Neural progenitor cell (in vitro differentiated cells): Measurements from ENCODE around the gene DPYD. TPM values are rescaled to one million over a fixed set of nuclear protein-coding genes. Genes with fewer than 3 reads are reported as not detected.

Source experiments
- DNase-seq: peaks from one replicate; pipeline ENCODE4 v3.0.0-alpha.2; 2016; ENCODE audit warnings: low spot score
- H2AFZ ChIP-seq: fragments of 200-600 bp; sonication (generic); replicated peaks from 2 replicates; pipeline ENCODE4 v1.6.1; 2016; ENCODE audit warnings: antibody characterized with exemption
- H3F3A ChIP-seq: fragments of 200-600 bp; sonication (generic); 2 replicates; pipeline ENCODE4 v1.6.1; 2016; ENCODE audit warnings: antibody characterized with exemption, low read depth
- H3K27ac ChIP-seq: fragments of 200-600 bp; sonication (generic); 2 replicates; pipeline ENCODE4 v1.5.1; 2016; ENCODE audit warnings: mild to moderate bottlenecking
- H3K27me3 ChIP-seq: fragments of 200-600 bp; sonication (generic); 2 replicates; pipeline ENCODE4 v1.6.1; 2016; ENCODE audit warnings: mild to moderate bottlenecking, moderate library complexity
- H3K36me3 ChIP-seq: fragments of 200-600 bp; sonication (generic); 2 replicates; pipeline ENCODE4 v1.5.1; 2016
- H3K4me1 ChIP-seq: fragments of 200-600 bp; sonication (generic); 2 replicates; pipeline ENCODE4 v1.6.1; 2016; ENCODE audit warnings: mixed run types
- H3K4me2 ChIP-seq: fragments of 200-600 bp; sonication (generic); 2 replicates; pipeline ENCODE4 v1.6.1; 2016
- H3K4me3 ChIP-seq: fragments of 200-600 bp; sonication (generic); 2 replicates; pipeline ENCODE4 v1.5.1; 2016
- H3K79me2 ChIP-seq: fragments of 200-600 bp; sonication (generic); 2 replicates; pipeline ENCODE4 v1.6.1; 2016; ENCODE audit warnings: low read depth
- H3K9ac ChIP-seq: fragments of 200-600 bp; sonication (generic); 2 replicates; pipeline ENCODE4 v1.6.1; 2016
- H3K9me3 ChIP-seq: fragments of 200-600 bp; sonication (generic); 2 replicates; pipeline ENCODE4 v1.5.1; 2016; ENCODE audit warnings: low read depth
- H4K20me1 ChIP-seq: fragments of 200-600 bp; sonication (generic); 2 replicates; pipeline ENCODE4 v1.6.1; 2016; ENCODE audit warnings: low read depth
- H3K27ac Mint-ChIP-seq: 3 replicates; pipeline ENCODE4 v1.8.0; 2021; ENCODE audit warnings: mixed read lengths
- H3K27me3 Mint-ChIP-seq: 2 replicates; pipeline ENCODE4 v1.8.0; 2022; ENCODE audit warnings: low read depth, mild to moderate bottlenecking, inconsistent platforms, moderate library complexity, mixed read lengths; ENCODE audit not compliant: insufficient read depth
- H3K36me3 Mint-ChIP-seq: 3 replicates; pipeline ENCODE4 v1.8.0; 2021; ENCODE audit warnings: mixed read lengths
- H3K4me1 Mint-ChIP-seq: 3 replicates; pipeline ENCODE4 v1.8.0; 2021; ENCODE audit warnings: mixed read lengths
- H3K4me3 Mint-ChIP-seq: 3 replicates; pipeline ENCODE4 v1.8.0; 2021; ENCODE audit warnings: mild to moderate bottlenecking, moderate library complexity, mixed read lengths
- H3K9me3 Mint-ChIP-seq: 3 replicates; pipeline ENCODE4 v1.8.0; 2020; ENCODE audit warnings: mixed read lengths
- EZH2 ChIP-seq: fragments of 200-600 bp; sonication (generic); IDR thresholded peaks from 2 replicates; pipeline ENCODE4 v1.6.1; 2017; ENCODE audit warnings: antibody characterized with exemption, mild to moderate bottlenecking, moderate library complexity
- EZH2phosphoT487 ChIP-seq: fragments of 200-600 bp; sonication (generic); IDR thresholded peaks from 2 replicates; pipeline ENCODE4 v1.6.1; 2017; ENCODE audit warnings: antibody characterized with exemption
- total RNA-seq: library from RNA; depleted of rRNA; stranded (reverse); fragments of >200 nt; gene quantifications from 2 replicates; pipeline ENCODE4 v1.2.3, GENCODE V29; 2015; ENCODE audit warnings: low replicate concordance
- TF ChIP-seq, protein P1 (sequence below): fragments of 200-600 bp; sonication (generic); IDR thresholded peaks from 2 replicates; pipeline ENCODE4 v1.5.1; 2017; ENCODE audit warnings: antibody characterized with exemption, mild to moderate bottlenecking

Gene DPYD
- total RNA-seq, 1 donor from 2014 or later = 0.43 TPM

DNA sequence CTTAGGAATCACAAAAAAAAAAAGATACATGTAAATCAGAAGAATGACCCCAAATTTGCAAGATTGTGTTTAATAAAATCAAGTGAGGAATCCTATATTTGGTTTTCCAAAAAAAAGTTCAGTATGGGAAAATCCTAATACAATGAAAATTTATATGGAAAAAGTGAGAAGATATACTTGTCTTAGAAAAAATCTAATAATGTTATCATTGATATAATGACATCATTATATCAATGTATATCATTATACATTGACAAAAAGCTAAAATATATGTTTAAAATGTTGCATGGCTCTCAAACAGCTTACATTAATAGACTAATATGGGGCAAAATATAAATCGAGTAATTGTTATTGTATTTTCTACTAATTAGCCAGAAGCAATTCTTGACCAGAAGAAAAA, 37.0 kb downstream of the DPYD start:
- Mint-ChIP-seq H3K4me1 (no peaks in the 10 kb centered on the region), H3K9me3 (peaks cover 7% of the 10 kb centered on the region), H3K27ac (no peak overlapping the region), H3K4me3 (no peak overlapping the region), H3K36me3 (no peaks in the 10 kb centered on the region), H3K27me3 (no peaks in the 10 kb centered on the region)
- H3K27me3 ChIP-seq = no peaks in the 10 kb centered on the region
- H3K4me2 ChIP-seq = no peak overlapping the region
- H3K4me3 ChIP-seq = no peak overlapping the region
- H2AFZ ChIP-seq = no peak overlapping the region
- TF ChIP-seq, protein P1, sequence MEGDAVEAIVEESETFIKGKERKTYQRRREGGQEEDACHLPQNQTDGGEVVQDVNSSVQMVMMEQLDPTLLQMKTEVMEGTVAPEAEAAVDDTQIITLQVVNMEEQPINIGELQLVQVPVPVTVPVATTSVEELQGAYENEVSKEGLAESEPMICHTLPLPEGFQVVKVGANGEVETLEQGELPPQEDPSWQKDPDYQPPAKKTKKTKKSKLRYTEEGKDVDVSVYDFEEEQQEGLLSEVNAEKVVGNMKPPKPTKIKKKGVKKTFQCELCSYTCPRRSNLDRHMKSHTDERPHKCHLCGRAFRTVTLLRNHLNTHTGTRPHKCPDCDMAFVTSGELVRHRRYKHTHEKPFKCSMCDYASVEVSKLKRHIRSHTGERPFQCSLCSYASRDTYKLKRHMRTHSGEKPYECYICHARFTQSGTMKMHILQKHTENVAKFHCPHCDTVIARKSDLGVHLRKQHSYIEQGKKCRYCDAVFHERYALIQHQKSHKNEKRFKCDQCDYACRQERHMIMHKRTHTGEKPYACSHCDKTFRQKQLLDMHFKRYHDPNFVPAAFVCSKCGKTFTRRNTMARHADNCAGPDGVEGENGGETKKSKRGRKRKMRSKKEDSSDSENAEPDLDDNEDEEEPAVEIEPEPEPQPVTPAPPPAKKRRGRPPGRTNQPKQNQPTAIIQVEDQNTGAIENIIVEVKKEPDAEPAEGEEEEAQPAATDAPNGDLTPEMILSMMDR = no peak
- no peak for TF ChIP-seq EZH2
- TF ChIP-seq EZH2phosphoT487 = no peak
- no peak overlapping the region for H3K27ac ChIP-seq
- no peaks in the 10 kb centered on the region for H3K79me2 ChIP-seq
- no peak for DNase-seq
- H3F3A ChIP-seq = no peaks in the 10 kb centered on the region
- H3K9me3 ChIP-seq = no peaks in the 10 kb centered on the region
- H3K9ac ChIP-seq = no peak overlapping the region
- H3K36me3 ChIP-seq = no peaks in the 10 kb centered on the region
- H4K20me1 ChIP-seq = no peaks in the 10 kb centered on the region
- H3K4me1 ChIP-seq = no peaks in the 10 kb centered on the region

DNA sequence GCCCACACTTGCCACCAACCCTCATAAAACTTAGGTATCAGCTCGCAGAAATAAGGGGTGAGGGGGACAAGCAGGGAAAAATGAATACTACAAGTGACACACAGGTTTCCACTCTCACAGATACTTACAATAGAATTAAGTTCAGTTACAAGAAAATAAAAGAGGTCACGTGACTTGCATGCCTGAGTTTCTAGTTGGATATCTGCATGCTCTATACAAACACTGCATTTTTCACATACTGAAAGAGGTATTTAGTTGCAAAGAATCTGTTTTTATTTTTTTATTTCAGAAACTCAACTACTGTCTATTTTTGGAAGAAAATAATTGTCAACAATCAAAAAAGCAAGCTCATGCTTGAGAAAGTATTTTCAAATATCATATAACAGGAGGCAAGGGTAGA, 43.5 kb downstream of the DPYD start:
- no peaks in the 10 kb centered on the region for H4K20me1 ChIP-seq

DNA sequence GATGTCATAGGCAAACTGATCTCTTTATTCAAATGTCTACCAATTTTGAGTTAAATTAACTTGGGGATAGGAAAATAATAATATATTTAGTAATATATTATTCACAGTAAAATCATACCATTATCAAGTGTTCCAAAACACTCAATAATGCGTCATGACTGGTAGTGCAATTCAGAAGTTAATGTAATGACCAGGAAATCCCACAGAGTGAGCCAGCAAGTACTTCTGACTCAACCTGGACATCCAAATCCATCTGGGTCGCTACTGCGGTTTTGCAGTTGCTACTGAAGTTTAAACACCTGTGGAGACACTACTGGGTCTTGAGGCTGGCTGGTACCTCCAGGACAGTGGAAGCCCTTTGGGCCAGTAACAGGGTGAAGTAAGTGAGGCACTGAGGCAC, 44.8 kb downstream of the DPYD start:
- H3K79me2 ChIP-seq = no peaks in the 10 kb centered on the region
- H3K9me3 ChIP-seq = no peaks in the 10 kb centered on the region
- no peak overlapping the region for H3K4me3 ChIP-seq
- no peaks in the 10 kb centered on the region for H3F3A ChIP-seq
- no peak overlapping the region for H3K27ac ChIP-seq
- H3K4me1 Mint-ChIP-seq = peaks cover 6% of the 10 kb centered on the region
- H3K36me3 ChIP-seq = no peaks in the 10 kb centered on the region
- no peaks in the 10 kb centered on the region for H4K20me1 ChIP-seq
- TF ChIP-seq, protein P1 = no peak
- no peak for TF ChIP-seq EZH2phosphoT487
- no peak for TF ChIP-seq EZH2
- no peak overlapping the region for H3K4me3 Mint-ChIP-seq
- peaks cover 4% of the 10 kb centered on the region for H3K4me1 ChIP-seq
- H3K27me3 Mint-ChIP-seq = no peaks in the 10 kb centered on the region
- H3K9ac ChIP-seq = no peak overlapping the region
- no peak overlapping the region for H3K4me2 ChIP-seq
- H3K9me3 Mint-ChIP-seq = no peaks in the 10 kb centered on the region
- H3K27ac Mint-ChIP-seq = no peak overlapping the region
- no peaks in the 10 kb centered on the region for H3K36me3 Mint-ChIP-seq
- DNase-seq = no peak
- no peaks in the 10 kb centered on the region for H3K27me3 ChIP-seq
- no peak overlapping the region for H2AFZ ChIP-seq

More for the DNA sequence above, 43.5 kb downstream of the DPYD start:
- Histone ChIP-seq H3K4me2 (no peak overlapping the region), H3K4me1 (no peaks in the 10 kb centered on the region), H3K79me2 (no peaks in the 10 kb centered on the region), H3F3A (no peaks in the 10 kb centered on the region), H3K36me3 (no peaks in the 10 kb centered on the region), H3K27me3 (no peaks in the 10 kb centered on the region), H3K27ac (no peak overlapping the region), H3K9me3 (no peaks in the 10 kb centered on the region), H3K4me3 (no peak overlapping the region), H2AFZ (no peak overlapping the region), H3K9ac (no peak overlapping the region)
- no peaks in the 10 kb centered on the region for H3K36me3 Mint-ChIP-seq
- TF ChIP-seq, protein P1 = no peak
- no peak for TF ChIP-seq EZH2
- no peak for TF ChIP-seq EZH2phosphoT487
- H3K4me1 Mint-ChIP-seq = no peaks in the 10 kb centered on the region
- H3K27me3 Mint-ChIP-seq = no peaks in the 10 kb centered on the region
- no peak for DNase-seq
- H3K4me3 Mint-ChIP-seq = no peak overlapping the region
- H3K27ac Mint-ChIP-seq = no peak overlapping the region
- no peaks in the 10 kb centered on the region for H3K9me3 Mint-ChIP-seq
